Measurements from ENCODE around the gene PNMT.
"Not testable (repeated sequence)": the region's sequence is repeated elsewhere in the genome, so short reads cannot be mapped to it uniquely, and the experiment has no call there.

Gene PNMT

GRCh38 chr17:39694593-39694992, 26.3 kb downstream of the PNMT start:
- DNase-seq = no peak

DNA sequence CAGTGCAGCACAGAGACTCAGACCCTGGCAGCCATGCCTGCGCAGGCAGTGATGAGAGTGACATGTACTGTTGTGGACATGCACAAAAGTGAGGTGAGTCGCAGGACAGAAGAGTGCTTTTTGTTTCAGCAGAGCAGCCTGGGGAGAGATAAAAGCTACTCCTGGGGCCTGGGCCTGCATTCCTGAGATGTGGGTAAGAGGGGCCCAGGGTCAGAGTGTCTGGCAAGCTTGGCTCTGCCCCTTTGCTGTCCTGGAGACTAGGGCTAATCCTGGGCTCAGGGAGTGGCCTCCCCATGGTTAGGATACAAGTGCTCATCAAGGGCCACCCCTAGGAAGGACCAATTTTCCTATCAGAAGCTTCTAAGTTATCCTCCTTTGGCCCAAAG, 26.8 kb downstream of the PNMT start:
- DNase-seq = no peak

DNA sequence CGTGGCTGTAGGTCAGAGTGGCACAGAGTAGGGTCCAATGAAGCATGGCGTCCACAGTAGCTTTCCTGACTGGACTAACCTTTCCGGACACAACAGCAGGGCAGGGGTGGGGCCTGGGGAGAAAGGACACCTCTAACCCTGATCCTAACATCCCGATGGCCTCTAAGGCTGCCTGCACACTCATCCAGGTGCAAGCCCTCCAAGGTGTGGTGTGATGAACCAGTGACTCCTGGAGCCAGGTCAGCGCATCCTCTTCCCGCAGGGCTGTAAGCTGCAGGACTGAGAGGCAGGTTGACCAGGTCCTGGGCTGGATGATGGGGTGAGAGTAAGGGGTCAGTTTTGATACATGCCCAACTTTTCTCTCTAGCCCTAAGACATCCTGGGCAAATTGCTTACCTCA, 28.5 kb downstream of the PNMT start:
- no peak for DNase-seq

DNA sequence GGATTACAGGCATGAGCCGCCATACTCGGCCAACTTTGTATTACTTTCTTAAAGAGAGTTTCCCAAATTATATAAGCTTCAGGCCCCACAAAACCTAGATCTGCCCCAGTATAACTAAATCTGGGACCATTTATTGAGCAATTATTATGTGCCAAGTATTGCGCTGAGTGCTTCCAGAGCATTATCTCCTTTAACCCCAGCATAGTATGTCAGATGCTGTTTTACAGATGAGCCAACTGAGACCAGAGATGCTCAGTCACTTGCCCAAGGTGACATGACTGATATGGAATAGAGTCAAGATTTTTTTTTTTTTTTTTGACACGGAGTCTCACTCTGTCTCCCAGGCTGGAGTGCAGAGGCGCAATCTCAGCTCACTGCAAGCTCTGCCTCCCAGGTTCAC, 29.7 kb downstream of the PNMT start:
- no peak for DNase-seq

GRCh38 chr17:39699157-39699817, 31.0 kb downstream of the PNMT start:
- DNase-seq = not testable (repeated sequence)

DNA sequence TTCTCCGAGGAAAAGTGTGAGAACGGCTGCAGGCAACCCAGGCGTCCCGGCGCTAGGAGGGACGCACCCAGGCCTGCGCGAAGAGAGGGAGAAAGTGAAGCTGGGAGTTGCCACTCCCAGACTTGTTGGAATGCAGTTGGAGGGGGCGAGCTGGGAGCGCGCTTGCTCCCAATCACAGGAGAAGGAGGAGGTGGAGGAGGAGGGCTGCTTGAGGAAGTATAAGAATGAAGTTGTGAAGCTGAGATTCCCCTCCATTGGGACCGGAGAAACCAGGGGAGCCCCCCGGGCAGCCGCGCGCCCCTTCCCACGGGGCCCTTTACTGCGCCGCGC, 31.5 kb downstream of the PNMT start, which contains the start of gene ERBB2:
Gene ERBB2 (plus strand): TSS at position 247 of the 330 bp plus-strand sequence. CDS start 175 bp downstream, outside the sequence.
- DNase-seq = peak; percentile 87

- DNase-seq = no peak
These were observed 32.1 kb downstream of the PNMT start for GRCh38 chr17:39700148-39700987.

DNA sequence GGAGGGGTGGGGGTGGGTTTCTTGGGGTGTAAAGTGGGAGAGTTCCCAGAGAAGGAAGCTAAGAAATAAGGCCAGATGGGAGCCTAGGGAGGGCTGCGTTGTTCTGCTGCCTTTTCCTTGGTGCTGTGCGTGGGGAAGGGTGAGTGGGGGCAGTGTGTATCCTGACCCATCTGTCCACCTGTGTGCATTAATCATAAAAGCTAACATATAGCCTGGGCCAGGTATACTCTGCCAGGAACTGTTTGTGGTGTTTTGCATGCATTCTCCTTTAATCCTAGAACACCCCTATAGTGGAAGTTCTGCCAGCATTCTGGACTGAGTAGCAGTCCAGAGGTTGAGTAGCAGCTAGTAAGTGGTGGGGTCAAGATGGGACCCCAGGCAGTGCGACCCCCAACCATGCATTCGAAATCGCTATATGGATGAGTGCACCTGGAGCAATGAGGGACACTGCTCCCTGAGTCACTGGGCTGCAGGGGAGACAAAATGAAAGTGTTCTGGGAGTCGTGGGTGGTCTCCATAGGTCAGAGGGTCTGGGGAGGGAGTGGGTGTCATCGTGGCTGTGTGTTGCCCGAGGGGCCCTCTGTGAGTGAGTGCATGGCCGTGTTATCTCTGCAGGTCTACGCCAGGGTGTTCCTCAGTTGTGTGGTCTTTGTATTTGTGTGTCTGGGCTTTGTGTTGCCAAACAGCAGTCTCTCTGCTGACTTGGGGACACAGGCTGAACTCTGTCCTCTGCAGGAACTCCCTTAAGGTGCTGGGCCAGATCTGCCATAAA, 32.9 kb downstream of the PNMT start:
- DNase-seq = no peak

DNA sequence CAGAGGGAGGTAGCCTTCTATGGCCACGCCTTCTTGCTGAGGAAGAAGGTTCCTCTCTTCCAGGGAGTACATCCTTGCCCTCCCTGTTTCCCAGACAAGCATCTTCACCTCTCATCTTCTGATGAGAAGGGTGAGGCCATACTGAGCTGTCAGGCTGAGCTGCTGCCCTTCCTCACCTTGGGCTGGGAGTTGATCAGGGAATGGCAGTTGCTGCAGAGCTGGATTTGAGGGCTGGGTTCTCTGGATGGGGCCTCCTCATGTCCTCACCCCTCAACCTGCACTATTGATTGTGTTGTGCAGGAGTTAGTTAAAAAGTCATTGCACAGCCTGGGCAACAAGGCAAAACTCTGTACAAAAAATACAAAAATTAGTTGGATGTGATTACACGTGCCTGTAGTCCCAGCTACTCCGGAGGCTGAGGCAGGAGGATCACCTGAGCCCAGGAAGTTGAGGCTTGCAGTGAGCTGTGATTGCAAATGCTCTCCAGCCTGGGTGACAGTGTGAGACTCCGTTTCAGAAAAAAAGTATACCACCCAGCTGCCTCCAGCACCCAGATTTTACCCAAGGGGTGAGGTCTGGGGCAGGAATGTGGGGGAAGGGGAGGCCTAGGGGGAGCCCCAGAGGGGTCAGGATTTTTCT, 33.6 kb downstream of the PNMT start:
- DNase-seq = no peak

DNA sequence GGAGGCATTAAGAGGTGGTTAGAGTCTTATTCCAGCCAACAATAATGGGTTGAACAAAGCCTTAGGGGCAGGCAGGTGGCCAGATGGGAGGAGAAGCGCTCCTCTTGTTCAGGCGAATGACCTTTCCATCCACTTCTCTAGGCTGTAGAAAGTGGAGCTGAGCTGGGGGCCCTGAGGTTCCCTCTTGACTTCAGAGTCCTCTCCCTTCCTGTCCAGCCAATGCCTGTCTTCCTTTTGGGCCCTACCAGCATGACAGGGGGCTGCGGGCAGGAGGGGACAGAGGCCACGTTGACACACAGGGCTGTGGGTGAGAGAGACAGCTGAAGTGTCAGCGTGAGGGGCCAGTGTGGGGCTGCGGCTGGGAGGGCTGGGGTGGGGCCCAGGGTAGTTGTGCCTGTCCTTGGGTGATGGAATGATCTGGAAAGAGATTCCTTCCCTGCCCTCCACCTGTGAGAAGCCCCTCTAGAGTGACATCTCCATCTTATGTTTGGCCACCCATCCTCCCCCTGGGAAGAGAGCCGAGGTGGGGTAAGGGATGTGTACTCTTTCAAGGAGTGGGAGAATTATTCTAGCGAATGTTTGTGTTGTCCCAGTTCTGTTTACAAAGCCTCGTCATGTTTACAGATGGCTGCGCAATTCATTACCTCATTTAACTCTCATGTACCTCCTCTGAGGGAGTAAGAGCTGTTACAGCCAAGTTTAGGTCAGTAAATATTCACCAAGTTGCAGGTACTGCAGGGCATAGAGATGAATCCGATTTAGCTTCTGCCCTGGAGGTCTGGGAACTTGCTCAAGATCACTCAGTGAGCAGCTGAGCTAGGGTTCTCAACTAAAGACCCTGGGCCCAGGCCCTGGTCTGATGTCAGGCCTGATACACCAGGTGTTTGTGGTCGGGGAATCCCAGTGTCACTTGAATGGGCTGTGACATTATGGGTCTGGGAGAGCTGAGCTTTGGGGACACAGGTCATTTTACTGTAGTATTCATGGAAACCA, 34.9 kb downstream of the PNMT start:
- DNase-seq = no peak

DNA sequence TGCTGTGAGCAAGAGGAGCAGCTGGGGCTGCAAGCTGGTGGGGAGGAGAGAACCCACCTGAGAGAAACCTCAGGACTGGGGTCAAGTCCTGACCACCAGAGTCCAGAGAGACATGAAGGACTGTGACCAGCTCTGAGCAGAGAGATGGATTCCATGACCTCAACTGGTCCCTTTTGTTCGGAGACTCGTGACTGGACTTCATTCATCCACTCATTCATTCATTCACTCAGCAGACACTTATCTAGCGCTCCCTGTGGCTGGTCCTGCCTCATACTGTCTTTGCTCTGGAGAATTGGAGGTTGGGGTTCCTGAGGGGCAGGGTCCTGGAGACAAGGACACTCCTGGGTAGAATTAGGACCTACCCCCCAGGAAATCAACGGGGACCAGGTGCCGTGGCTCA, 35.7 kb downstream of the PNMT start:
- DNase-seq = no peak

DNA sequence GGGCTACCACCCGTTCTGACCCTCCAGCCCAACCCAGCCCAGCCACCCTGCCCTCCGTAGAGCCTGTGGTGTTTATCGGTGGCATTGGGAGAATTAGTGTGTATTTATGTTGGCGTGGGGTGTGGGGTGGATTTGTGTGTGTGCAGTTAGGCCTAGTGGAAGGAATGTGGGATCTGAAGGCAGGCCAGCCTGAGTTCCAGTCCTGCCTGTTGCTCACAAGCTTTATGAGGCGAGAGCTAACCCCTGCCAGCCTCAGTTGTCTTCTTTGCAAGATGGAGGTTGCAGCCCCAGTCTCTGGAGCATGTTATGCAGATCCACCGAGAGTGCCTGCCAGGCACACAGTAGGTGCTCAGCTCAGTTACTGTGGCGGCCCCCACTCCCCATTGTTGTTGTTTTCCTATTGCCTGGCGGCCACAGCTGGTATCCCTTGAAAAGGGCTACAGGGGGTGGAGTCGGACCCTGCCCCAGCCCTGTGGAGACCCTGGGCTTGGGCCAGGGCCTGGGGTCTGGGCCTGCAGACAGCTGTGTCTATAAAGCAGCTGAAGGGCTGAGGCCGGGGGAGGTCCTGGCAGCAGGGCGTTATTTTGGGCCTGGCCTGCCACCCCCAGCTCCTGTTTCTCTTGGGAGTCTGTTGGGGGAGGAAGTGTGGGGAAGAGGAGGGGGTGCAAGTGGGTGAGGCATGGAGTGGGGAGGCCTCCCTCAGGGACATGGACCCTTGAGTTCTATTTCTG, 36.7 kb downstream of the PNMT start:
- no peak for DNase-seq

DNA sequence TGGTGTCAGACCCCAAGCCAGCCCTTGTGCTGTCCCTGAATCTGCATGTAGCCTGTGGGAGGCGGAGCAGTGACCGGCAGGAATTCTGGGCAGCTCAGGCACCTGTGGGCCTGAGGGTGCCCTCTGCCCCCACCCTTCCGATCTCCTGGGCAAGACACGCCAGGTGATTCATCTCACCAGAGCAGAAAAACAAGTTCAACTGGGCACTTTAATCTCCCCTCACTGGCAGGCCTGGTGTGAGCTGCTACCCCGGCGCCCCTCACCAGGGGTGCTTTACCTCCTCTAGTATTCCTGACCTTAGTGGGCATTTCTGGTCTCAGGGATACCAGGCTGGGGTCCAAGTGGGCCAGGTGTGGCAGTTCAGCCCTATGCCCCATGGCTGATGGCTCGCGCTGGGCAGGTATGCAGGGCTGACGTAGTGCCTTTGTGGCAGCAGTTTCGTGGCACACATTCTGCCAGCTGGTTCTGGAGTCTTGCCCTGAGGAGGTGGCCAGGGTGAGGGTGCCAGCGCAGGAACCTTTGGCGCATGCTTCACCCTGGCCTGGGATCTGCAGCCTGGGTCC, 37.6 kb downstream of the PNMT start:
- DNase-seq = no peak

GRCh38 chr17:39706383-39706782, 38.1 kb downstream of the PNMT start:
- no peak for DNase-seq

GRCh38 chr17:39706921-39707337, 38.7 kb downstream of the PNMT start:
- no peak for DNase-seq

DNA sequence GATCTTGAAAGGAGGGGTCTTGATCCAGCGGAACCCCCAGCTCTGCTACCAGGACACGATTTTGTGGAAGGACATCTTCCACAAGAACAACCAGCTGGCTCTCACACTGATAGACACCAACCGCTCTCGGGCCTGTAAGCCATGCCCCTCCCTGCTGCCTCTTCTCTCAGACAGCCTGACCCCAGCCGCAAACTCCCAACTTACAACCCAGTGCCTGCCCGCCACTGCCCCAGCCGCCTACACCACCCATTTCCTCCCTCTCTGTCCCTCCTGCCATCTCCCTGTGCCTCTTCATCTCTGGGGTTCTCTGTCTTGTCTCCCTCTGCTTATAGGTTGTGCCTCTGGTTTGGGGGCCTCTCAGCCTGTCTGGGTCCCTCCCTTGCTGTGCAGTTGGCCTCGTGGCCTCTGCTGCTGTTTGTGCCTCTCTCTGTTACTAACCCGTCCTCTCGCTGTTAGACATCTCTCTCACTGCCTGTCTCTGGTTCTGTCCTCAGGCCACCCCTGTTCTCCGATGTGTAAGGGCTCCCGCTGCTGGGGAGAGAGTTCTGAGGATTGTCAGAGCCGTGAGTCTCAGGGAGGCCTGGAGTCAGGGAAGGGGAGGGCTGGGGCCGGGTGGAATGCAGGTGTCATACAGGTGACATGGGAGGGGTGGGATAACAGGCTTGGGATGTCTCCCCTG, 41.2 kb downstream of the PNMT start:
- no peak for DNase-seq

- no peak for DNase-seq
These were observed 42.0 kb downstream of the PNMT start for GRCh38 chr17:39709998-39710964.

DNA sequence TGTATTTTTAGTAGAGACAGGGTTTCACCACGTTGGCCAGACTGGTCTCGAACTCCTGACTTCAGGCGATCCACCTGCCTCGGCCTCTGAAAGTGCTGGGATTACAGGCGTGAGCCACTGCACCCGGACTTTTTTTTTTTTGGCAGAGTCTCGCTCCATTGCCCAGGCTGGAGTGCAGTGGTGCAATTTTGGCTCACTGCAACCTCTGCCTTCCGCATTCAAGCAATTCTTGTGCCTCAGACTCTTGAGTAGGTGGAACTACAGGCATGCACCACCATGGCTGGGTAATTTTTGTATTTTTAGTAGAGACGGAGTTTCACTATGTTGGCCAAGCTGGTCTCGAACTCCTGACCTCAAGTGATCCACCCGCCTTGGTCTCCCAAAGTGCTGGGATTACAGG, 42.8 kb downstream of the PNMT start:
- not testable (repeated sequence) for DNase-seq

- no peak for DNase-seq
These were observed 43.6 kb downstream of the PNMT start for GRCh38 chr17:39711851-39712250.
